Kidney epithelial cell (primary cell): ENCODE measurements around the gene HOXC10. TPM values are rescaled to one million over a fixed set of nuclear protein-coding genes. Genes with fewer than 3 reads are reported as not detected.
A peak's percentile ranks its signal among the peaks of the same experiment; 100 is the strongest.

ENCODE experiments used
- DNase-seq: peaks from one replicate; pipeline ENCODE4 v3.0.0-alpha.2; 2010; ENCODE audit warnings: low read depth
- H3K27me3 ChIP-seq: 2 replicates; pipeline ENCODE4 v1.6.0; 2011; ENCODE audit warnings: low read length; ENCODE audit not compliant: control insufficient read depth, insufficient read depth
- H3K36me3 ChIP-seq: 2 replicates; pipeline ENCODE4 v1.5.1; 2011; ENCODE audit warnings: low read length; ENCODE audit not compliant: control insufficient read depth, insufficient read depth
- H3K4me3 ChIP-seq: 2 replicates; pipeline ENCODE4 v1.5.1; 2011; ENCODE audit warnings: low read depth, mild to moderate bottlenecking, control low read depth, low read length
- total RNA-seq: library from RNA; depleted of rRNA; stranded (reverse); fragments of >200 nt; gene quantifications from 2 replicates; pipeline ENCODE4 v1.2.3, GENCODE V29; 2015
- TF ChIP-seq, protein P1 (sequence below): IDR thresholded peaks from 2 replicates; pipeline ENCODE4 v1.5.1; 2011; ENCODE audit warnings: mild to moderate bottlenecking, moderate library complexity, low read length, control low read depth, inconsistent platforms; ENCODE audit not compliant: insufficient read depth, poor library complexity, severe bottlenecking

Gene HOXC10
- total RNA-seq, 1 donor from 2014 or later, result 5.9 TPM

- TF ChIP-seq, protein P1, sequence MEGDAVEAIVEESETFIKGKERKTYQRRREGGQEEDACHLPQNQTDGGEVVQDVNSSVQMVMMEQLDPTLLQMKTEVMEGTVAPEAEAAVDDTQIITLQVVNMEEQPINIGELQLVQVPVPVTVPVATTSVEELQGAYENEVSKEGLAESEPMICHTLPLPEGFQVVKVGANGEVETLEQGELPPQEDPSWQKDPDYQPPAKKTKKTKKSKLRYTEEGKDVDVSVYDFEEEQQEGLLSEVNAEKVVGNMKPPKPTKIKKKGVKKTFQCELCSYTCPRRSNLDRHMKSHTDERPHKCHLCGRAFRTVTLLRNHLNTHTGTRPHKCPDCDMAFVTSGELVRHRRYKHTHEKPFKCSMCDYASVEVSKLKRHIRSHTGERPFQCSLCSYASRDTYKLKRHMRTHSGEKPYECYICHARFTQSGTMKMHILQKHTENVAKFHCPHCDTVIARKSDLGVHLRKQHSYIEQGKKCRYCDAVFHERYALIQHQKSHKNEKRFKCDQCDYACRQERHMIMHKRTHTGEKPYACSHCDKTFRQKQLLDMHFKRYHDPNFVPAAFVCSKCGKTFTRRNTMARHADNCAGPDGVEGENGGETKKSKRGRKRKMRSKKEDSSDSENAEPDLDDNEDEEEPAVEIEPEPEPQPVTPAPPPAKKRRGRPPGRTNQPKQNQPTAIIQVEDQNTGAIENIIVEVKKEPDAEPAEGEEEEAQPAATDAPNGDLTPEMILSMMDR, result peak; percentile 78
- Histone ChIP-seq H3K4me3 (peak overlapping the region; percentile 21), H3K27me3 (peaks cover 21% of the 10 kb centered on the region), H3K36me3 (no peaks in the 10 kb centered on the region)
- DNase-seq, result no peak
These were observed 21.1 kb downstream of the HOXC10 start for GRCh38 chr12:54005853-54006558.

GRCh38 chr12:54006559-54007220, 21.7 kb downstream of the HOXC10 start:
- peak overlapping the region; percentile 10 for H3K4me3 ChIP-seq
- peaks cover 22% of the 10 kb centered on the region for H3K27me3 ChIP-seq
- H3K36me3 ChIP-seq, result no peaks in the 10 kb centered on the region
- TF ChIP-seq, protein P1, result no peak
- DNase-seq, result no peak

DNA sequence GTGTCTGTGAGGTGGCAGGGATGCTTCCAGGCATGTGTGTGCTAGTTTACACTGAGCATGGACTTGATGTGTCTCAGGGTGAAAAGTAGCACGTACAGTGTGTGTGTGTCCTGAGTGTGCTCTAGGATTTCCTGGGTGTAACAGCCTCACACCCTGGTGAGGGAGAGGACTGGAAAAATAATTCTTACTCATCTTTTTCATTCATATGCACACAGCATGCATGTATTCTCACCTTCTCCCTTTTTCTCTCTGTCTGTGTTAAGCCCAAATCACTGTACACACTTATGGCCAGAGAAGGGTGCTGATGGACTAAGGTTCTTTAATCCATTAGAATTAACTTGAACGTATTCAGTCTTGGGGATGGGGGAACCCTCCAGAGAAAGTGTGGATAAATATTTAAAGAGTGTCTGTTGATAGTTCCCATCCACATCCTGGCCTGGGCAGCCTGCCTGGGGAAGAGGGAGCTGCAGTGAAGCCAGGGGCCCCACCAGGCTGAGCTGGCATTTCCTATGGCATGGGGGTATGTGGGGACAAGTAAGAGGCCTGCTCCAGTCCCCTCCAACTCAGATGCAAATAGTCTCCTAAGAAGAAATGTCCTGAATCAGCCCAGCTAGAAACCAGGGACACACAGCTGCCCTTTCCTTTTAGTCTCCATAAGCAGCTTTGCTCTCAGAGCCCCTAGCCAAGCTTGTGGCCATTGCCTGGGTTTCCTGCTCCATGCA, 22.8 kb downstream of the HOXC10 start:
- Histone ChIP-seq H3K27me3 (peaks cover 22% of the 10 kb centered on the region), H3K36me3 (no peaks in the 10 kb centered on the region), H3K4me3 (no peak overlapping the region)
- TF ChIP-seq, protein P1, result no peak
- no peak for DNase-seq

DNA sequence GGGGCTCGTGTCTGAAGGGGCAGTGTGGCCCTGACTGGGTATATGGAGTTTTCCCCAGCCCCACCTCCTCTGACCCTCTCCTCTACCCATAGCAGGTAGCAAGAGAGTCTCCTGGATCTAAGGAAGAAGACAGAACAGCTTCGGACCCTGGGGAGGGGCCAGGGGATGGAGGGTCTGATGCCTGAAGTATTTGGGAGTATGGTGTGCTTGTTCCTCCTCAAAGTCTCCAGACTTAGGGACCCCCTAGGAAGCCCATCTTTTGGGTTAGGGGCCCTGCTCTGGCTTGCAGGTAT, 23.3 kb downstream of the HOXC10 start:
- TF ChIP-seq, protein P1, result no peak
- DNase-seq, result no peak
- peaks cover 22% of the 10 kb centered on the region for H3K27me3 ChIP-seq
- no peaks in the 10 kb centered on the region for H3K36me3 ChIP-seq
- H3K4me3 ChIP-seq, result no peak overlapping the region

GRCh38 chr12:54009171-54010052, 24.5 kb downstream of the HOXC10 start:
- no peak for DNase-seq
- Histone ChIP-seq H3K27me3 (peaks cover 24% of the 10 kb centered on the region), H3K36me3 (no peaks in the 10 kb centered on the region), H3K4me3 (peak overlapping the region; percentile 41)
- TF ChIP-seq, protein P1, result no peak
